ENCODE results near the gene ARHGDIB.

ARHGDIB gene

DNA sequence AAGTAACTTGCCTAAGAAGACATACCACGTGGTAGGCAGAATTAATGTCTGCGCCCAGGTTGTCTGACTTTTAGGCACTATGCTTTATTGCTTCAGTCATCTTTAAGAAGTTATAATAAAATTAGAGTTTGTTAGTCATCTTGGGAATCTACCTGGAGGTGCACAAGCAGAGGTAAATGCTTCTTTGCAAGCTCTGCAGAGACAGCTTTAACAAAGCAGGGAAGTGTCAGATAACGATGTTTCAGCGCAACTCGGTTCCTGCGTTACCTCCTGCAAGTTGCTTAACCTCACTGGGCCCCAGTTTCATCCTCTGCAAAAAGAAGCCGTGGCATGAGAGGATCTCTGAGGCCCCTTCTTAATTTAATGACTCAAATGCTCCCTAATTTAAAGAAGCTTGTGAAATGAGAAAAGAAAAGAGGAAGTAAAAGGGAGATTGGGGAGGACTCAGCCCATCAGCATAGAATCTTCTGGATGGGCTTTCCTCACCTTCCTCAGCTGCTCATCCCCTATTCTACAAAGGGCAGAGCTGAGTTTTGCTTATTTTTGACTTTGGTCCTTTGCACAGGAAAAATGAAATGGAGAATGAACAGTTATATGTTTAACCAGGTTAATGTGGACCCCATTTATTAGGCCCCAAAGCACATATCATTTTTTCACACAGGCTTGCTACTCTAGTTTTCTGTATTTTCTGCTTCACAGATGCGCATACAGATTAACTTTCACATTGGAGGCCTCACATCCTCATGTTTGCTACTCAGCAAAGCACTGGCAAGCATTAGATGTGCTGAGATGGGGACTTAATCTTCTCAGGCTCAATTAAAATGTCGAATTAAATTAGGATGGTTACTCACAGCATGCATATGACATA, 5.1 kb downstream of the ARHGDIB start:
- no peak for DNase-seq (ENCODE audit: low spot score)

GRCh38 chr12:14954269-14954668, 7.1 kb downstream of the ARHGDIB start:
- DNase-seq (ENCODE audit: low spot score): no peak

- no peak for DNase-seq (ENCODE audit: low spot score)
These were observed 7.6 kb downstream of the ARHGDIB start for GRCh38 chr12:14953752-14954151.

DNA sequence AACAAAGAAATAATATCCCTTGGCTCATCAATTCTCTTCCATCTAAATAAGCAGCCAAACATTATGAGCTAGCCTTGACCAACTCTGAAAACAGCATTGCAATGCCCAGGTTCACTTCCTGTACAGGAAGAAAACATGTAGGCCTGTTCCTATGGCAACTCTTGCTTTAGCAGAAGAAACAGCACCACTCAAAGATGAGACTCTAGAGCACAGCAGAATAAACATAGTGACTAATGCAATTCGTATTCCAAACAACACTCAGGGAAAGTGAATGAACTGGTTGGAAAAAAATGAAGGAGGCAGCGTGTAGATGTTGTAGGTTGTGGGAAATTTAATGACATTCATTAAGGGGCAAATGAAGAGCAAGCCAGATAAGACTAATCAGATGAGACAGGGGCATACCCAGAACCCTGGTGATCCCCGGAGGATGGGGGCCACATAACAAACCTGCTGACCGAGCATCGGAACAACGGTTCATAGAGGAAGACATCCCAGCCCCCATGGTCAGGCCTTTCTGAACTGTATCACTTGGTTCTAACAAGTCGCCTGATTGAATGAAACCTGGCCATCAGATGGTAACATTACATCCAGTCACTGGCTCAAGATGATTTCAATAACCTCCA, 9.0 kb downstream of the ARHGDIB start:
- DNase-seq (ENCODE audit: low spot score): peak; percentile 36

DNA sequence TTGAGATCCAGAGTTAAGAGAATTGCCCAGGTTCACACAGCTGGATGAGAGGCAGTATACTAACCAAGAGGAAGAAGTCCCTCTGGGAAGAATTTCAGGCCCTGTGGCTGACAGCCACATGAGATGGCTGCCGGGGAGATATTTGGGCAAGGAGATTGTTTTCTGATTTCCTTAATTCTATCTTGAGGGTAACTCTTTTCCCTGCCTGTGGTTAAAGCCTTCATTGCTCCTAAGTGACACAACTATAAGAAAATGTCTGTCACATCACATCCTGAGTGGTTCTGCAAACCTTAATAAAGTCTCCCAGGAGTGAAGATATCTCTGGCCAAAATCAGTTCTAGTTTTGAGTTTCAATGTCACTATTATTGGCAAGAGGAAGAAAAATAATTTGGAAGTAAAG, 9.6 kb downstream of the ARHGDIB start:
- DNase-seq (ENCODE audit: low spot score): no peak

- peak; percentile 88 for DNase-seq (ENCODE audit: low spot score)
These were observed 10.2 kb downstream of the ARHGDIB start for GRCh38 chr12:14950982-14951746.

DNA sequence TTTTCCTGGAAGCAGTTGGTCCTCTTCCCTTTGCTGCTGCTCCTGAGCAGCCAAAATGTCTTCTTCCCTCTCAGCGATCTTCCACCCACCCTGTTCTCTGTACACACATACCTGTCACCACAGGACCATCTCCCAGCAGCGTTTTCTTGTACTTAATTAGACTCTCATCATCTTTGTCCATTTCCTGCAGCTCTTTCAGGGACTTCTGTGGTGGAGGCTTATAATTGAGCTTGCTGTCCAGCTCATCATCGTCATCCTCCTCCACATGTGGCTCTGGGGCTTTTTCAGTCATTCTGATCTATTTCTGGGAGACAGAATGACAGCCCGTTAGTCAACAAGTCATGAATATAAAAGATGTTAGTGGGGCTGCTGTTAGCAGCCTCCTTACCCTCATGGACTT, 11.0 kb downstream of the ARHGDIB start:
- DNase-seq (ENCODE audit: low spot score): no peak

DNA sequence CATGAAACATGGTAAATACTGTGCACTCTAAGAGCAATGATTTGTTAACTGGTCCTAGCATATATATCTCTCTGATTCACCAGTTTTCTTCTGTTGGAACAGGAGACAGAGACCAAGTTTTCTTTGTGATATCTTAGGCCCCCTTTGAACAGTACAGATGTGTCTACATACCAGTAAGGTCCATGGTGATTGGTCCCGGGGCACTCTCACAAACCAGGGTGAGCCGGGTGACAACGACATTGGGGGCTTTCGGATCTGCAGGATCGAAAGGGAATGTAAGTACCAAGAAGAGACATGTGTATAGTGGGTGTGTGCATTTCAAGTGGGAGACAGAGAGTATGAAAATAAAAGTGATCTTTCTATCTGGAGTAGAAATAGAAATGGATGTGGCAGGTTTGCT, 11.8 kb downstream of the ARHGDIB start:
- no peak for DNase-seq (ENCODE audit: low spot score)

GRCh38 chr12:14948672-14949071, 12.7 kb downstream of the ARHGDIB start:
- no peak for DNase-seq (ENCODE audit: low spot score)

DNA sequence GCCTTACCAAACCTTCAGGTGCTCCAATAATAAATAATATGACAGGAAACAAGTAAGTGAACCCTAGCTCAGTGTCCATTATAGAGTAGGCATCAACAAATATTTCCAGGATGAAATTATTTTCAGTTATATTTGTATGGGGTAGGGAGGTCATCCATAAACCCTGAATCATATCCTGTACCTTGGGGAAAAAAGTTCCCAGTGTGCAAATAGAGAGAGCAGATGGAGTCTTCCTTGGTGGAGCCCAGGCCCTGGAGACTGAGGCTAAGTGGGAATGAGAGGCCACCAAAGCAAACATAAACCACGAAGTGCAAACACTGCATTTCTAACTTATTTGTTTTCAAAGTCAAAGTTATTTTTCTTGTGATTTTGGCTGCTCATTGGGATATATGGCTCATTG, 14.5 kb downstream of the ARHGDIB start:
- DNase-seq (ENCODE audit: low spot score): no peak

GRCh38 chr12:14946162-14946561, 15.2 kb downstream of the ARHGDIB start:
- DNase-seq (ENCODE audit: low spot score): no peak

DNA sequence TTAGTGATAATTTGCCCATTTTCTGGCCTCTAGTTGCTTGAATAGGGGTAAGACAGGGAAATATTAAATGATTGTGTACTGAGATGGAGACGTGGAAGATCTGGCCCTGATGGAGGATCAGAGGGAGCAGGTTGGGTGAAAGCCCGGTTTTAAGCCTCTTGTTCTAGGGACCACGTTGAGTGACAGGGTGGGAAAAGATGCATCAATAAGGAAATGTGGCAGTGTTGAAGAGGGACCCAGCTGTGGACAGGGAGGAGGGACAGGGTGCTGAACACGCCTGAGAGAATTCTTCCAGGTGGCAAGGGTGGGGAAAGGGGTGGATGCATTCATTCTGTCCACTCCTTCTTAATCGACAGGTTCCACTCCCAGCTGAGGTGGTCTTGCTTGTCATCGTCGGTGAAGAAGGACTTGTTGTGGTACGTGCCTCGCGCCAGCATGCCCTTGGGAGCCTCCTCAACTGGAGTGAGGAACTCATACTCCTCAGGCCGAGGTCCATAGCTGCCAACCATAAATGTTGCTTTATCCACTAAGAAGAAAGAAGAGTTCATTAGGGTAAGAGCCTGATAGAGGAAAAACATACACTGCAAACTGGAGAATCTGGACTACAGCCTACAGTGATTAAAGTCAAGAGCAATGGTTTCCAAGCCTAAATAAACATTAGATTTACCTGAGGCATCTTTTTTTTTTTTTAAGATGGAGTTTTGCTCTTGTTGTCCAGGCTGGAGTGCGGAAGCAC, 19.0 kb downstream of the ARHGDIB start:
- no peak for DNase-seq (ENCODE audit: low spot score)

DNA sequence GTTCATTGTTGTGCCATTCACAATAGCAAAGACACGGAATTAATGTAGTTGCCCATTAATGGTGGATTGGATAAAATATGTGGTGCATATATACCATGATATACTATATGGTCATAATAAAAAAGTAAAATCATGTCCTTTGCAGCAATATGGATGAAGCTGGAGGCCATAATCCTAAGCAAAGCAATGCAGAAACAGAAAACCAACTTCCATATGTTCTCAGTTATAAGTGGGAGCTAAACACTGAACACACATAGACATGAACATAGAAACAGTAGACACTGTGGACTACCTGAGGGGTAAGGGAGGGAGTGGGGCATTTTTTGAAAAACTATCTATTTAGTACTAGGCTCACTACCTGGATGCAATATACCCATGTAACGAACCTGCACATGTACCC, 20.0 kb downstream of the ARHGDIB start:
- DNase-seq (ENCODE audit: low spot score): no peak

- DNase-seq (ENCODE audit: low spot score): no peak
These were observed 23.1 kb downstream of the ARHGDIB start, which contains the start of gene ERP27 for GRCh38 chr12:14938301-14938700. TSS of gene ERP27 (minus strand) at chr12:14938537. CDS start at chr12:14938508, 29 bp downstream.

GRCh38 chr12:14937689-14938088, 23.7 kb downstream of the ARHGDIB start:
- no peak for DNase-seq (ENCODE audit: low spot score)

DNA sequence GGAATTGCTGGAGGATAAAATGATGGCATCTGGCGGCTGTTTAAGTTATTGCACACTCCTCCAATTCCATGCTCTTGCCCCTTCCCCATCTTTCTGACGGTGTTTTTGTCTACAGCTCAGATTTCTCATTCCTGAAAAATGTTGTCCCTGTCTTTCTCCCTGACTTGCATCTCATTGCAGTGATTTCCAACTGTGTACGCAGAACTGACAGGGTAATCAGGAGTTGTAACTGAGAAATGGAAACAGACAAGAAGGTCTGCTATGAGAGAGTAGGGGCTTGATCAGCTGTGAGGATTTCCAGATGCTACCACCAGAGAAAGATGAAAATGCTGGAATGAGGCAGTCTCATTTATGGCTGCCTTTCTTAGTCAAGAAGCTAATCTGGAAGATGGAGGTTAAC, 24.4 kb downstream of the ARHGDIB start:
- no peak for DNase-seq (ENCODE audit: low spot score)

GRCh38 chr12:14936224-14936861, 25.1 kb downstream of the ARHGDIB start:
- no peak for DNase-seq (ENCODE audit: low spot score)

DNA sequence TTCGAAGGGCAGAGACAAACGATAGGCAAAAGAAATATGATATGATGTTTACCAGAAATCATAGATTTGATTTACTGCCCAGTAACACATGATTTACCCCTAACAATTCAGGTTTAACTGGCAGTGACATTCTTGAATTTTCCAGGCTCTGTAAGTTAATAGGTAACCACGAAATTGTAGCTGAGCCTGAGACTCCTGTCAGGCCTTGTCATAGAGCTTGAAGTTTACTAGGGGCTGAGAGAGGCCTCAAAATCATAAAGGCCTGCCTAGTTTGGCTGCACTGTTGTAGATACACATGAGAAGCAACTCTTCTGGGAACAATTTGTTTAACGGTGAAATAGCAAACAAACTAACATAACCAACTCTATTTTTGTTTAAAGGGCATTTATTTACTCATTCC, 26.4 kb downstream of the ARHGDIB start:
- DNase-seq (ENCODE audit: low spot score): peak; percentile 12

DNA sequence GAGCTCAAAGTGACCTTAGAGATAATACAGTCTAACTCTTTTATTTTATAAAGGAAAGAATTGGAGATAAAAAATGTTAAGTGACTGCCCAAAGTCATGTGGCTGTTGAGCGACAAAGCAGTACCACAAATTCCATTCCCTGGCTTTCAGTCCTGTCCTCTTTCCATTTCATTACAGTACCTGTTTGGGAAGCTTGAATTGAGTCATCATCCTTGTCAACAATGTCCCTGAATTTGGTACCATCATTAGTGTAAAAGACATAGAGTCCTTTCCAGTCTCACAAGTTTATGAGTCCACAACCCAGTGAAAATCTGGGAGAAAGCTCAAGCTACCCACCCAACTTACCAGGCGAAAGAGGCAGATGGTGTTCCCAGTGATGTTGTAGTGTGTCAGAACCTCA, 26.9 kb downstream of the ARHGDIB start:
- no peak for DNase-seq (ENCODE audit: low spot score)

- peak; percentile 30 for DNase-seq (ENCODE audit: low spot score)
These were observed 29.4 kb downstream of the ARHGDIB start for GRCh38 chr12:14931791-14932560.

- no peak for DNase-seq (ENCODE audit: low spot score)
These were observed 30.0 kb downstream of the ARHGDIB start for GRCh38 chr12:14931359-14931758.

Measured in LoVo (cell line).